A673 (cell line): Measurements from ENCODE around the gene SRD5A1. TPM values are rescaled to one million over a fixed set of nuclear protein-coding genes. Genes with fewer than 3 reads are reported as not detected.
A peak's percentile ranks its signal among the peaks of the same experiment; 100 is the strongest.

Source experiments
- BruUV-seq: library from RNA; stranded (reverse); fragments of 400-500 nt; replicated peaks from 2 replicates; lab custom pipeline; 2021; lab: Mats Ljungman, UMichigan
- CTCF ChIA-PET: fragments of 300-600 bp; sonication (Branson Sonifier 250); formaldehyde crosslinking; loops from one replicate; lab custom pipeline; 2022; ENCODE audit warnings: antibody characterized with exemption; lab: Charles Lee
- POLR2A ChIA-PET: fragments of 300-600 bp; sonication (Branson Sonifier 250); formaldehyde crosslinking; loops from one replicate; lab custom pipeline; 2022; ENCODE audit warnings: antibody characterized with exemption; ENCODE audit not compliant: low non-redundant PET; lab: Charles Lee
- DNase-seq: peaks from one replicate; pipeline ENCODE4 v3.0.0-alpha.2; 2015; ENCODE audit warnings: low spot score
- H3K27ac ChIP-seq: fragments of 200-600 bp; sonication (generic); 2 replicates; pipeline ENCODE4 v1.5.1; 2016; ENCODE audit warnings: mixed run types, low read depth, mild to moderate bottlenecking, mixed read lengths, antibody characterized with exemption, low read length; ENCODE audit not compliant: poor library complexity, severe bottlenecking
- H3K27me3 ChIP-seq: fragments of 200-600 bp; sonication (generic); replicated peaks from 2 replicates; pipeline ENCODE4 v1.6.1; 2017; ENCODE audit warnings: mixed run types, low read depth, mild to moderate bottlenecking, mixed read lengths, antibody characterized with exemption, low read length; ENCODE audit not compliant: insufficient read depth, poor library complexity
- H3K36me3 ChIP-seq: fragments of 200-600 bp; sonication (generic); 2 replicates; pipeline ENCODE4 v1.6.1; 2016; ENCODE audit warnings: mixed run types, mild to moderate bottlenecking, mixed read lengths, antibody characterized with exemption, low read length; ENCODE audit not compliant: insufficient read depth, poor library complexity, severe bottlenecking
- H3K4me1 ChIP-seq: fragments of 200-600 bp; sonication (generic); 2 replicates; pipeline ENCODE4 v1.6.1; 2017; ENCODE audit warnings: mixed run types, mild to moderate bottlenecking, mixed read lengths, antibody characterized with exemption, low read length; ENCODE audit not compliant: insufficient read depth, poor library complexity, severe bottlenecking
- H3K4me3 ChIP-seq: fragments of 200-600 bp; sonication (generic); 2 replicates; pipeline ENCODE4 v1.5.1; 2016; ENCODE audit warnings: low read depth, mixed run types, mild to moderate bottlenecking, mixed read lengths, low read length; ENCODE audit not compliant: poor library complexity, severe bottlenecking
- H3K9me3 ChIP-seq: fragments of 200-600 bp; sonication (generic); 2 replicates; pipeline ENCODE4 v1.6.1; 2016; ENCODE audit warnings: mixed run types, low read depth, mild to moderate bottlenecking, mixed read lengths, antibody characterized with exemption, low read length; ENCODE audit not compliant: poor library complexity, severe bottlenecking
- CTCF ChIP-seq: fragments of 300-800, 200-600 bp; sonication (generic); conservative IDR thresholded peaks from 2 replicates; pipeline ENCODE4 v1.5.1; 2017; ENCODE audit warnings: low read depth, mild to moderate bottlenecking, antibody characterized with exemption, low read length, moderate library complexity, mixed read lengths
- EZH2 ChIP-seq: fragments of 200-600 bp; sonication (generic); IDR thresholded peaks from 2 replicates; pipeline ENCODE4 v1.6.1; 2017; ENCODE audit warnings: borderline replicate concordance, low read depth, mild to moderate bottlenecking, mixed read lengths, antibody characterized with exemption, low read length; ENCODE audit not compliant: poor library complexity, severe bottlenecking
- intact Hi-C: fragments of 100-400 bp; cut with micrococcal nuclease; formaldehyde crosslinking; loops from one replicate; pipeline ENCODE4 v1.10.0; 2022; ENCODE audit not compliant: unreplicated experiment
- total RNA-seq: library from RNA; stranded (reverse); gene quantifications from 2 replicates; pipeline ENCODE4 v1.2.3, GENCODE V29; 2021

Gene SRD5A1
- total RNA-seq, 1 experiment from 2014 or later: 32.0 TPM

- intact Hi-C loops: no loop called here
- Histone ChIP-seq H3K9me3 (no peaks in the 10 kb centered on the region), H3K4me3 (no peak overlapping the region), H3K36me3 (peaks cover 88% of the 10 kb centered on the region), H3K27me3 (no peaks in the 10 kb centered on the region), H3K4me1 (peaks cover 3% of the 10 kb centered on the region), H3K27ac (no peak overlapping the region)
- DNase-seq: no peak
- no TSS peak for BruUV-seq
- TF ChIP-seq EZH2: no peak
- no peak for TF ChIP-seq CTCF
- CTCF ChIA-PET: no interaction called here
- POLR2A ChIA-PET: no interaction called here
These were observed 6.7 kb upstream of the SRD5A1 start for GRCh38 chr5:6626508-6626907.

GRCh38 chr5:6631441-6631840, 1.8 kb upstream of the SRD5A1 start:
- no peak for DNase-seq

GRCh38 chr5:6632324-6632887, 834 bp upstream of the SRD5A1 start:
- CTCF ChIA-PET: interaction anchor here (0.6 kb wide), 1 partner anchor 1047 kb away, joined by 3 read pairs; no protein-coding TSS in a partner anchor
- BruUV-seq: TSS peak; percentile 37
- TF ChIP-seq CTCF (no peak), EZH2 (no peak)

More at GRCh38 chr5:6631441-6631840, 1.8 kb upstream of the SRD5A1 start:
- TF ChIP-seq CTCF (no peak), EZH2 (no peak)
- H3K36me3 ChIP-seq: peaks cover 44% of the 10 kb centered on the region
- intact Hi-C loops: no loop called here
- ChIA-PET POLR2A (no interaction called here), CTCF (no interaction called here)
- H3K9me3 ChIP-seq: no peaks in the 10 kb centered on the region
- H3K4me3 ChIP-seq: peak overlapping the region; percentile 99
- BruUV-seq: no TSS peak
- H3K4me1 ChIP-seq: peaks cover 7% of the 10 kb centered on the region
- no peaks in the 10 kb centered on the region for H3K27me3 ChIP-seq
- no peak overlapping the region for H3K27ac ChIP-seq

More at GRCh38 chr5:6632324-6632887, 834 bp upstream of the SRD5A1 start:
- Histone ChIP-seq H3K4me3 (peak overlapping the region; percentile 99), H3K27me3 (no peaks in the 10 kb centered on the region), H3K36me3 (peaks cover 34% of the 10 kb centered on the region), H3K4me1 (peaks cover 7% of the 10 kb centered on the region), H3K27ac (peak overlapping the region; percentile 100), H3K9me3 (no peaks in the 10 kb centered on the region)
- no peak for DNase-seq
- intact Hi-C loops: no loop called here
- POLR2A ChIA-PET: interaction anchor here (0.7 to 1.0 kb wide), 2 partner anchors 10 to 21 kb away, joined by 3 to 6 read pairs; no protein-coding TSS in a partner anchor
